MM.1S (cell line): ENCODE results near the gene PDPK1.

Source experiments
- EZH2phosphoT487 ChIP-seq: fragments of 300-600 bp; sonication (generic); IDR thresholded peaks from 2 replicates; pipeline ENCODE4 v1.6.1; 2018; ENCODE audit warnings: antibody characterized with exemption, low read length
- TF ChIP-seq, protein P1 (sequence below): fragments of 300-600 bp; sonication (generic); IDR thresholded peaks from 2 replicates; pipeline ENCODE4 v1.5.1; 2016; ENCODE audit warnings: antibody characterized with exemption, low read length, mixed read lengths

DNA sequence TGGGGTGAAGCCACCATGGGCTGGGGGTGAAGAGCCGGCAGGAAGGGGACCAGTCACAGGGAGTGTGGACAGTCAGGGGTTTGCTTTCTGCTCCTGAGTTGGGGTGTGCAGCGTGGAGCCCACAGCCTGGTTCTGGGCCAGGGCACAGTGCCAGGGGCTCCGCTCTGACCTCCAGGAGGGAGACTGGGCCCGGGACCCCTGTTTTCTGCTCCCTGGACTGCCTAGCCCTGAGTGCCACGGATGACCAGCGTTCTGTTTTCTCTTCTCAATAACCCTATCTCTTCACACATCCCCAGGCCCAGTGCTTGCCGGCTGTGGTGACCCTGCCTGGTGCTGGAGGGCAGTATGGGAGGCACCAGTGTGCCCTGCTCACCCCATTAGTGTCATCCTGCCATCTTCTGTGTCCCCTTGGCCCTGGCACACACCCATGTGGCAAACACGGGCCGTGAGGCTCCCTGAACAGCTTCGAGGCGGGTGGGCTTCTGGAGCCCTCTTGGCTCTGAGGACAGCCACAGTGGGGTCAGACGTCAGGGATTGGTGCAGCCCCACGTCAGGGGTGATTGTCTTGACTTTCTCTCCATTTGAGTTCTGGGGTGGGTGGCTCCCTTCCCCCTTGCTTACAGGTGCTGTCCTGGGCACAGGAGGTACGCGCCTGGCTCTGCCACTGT lies 7.7 kb upstream of the PDPK1 start:
- no peak for TF ChIP-seq EZH2phosphoT487
- TF ChIP-seq, protein P1, sequence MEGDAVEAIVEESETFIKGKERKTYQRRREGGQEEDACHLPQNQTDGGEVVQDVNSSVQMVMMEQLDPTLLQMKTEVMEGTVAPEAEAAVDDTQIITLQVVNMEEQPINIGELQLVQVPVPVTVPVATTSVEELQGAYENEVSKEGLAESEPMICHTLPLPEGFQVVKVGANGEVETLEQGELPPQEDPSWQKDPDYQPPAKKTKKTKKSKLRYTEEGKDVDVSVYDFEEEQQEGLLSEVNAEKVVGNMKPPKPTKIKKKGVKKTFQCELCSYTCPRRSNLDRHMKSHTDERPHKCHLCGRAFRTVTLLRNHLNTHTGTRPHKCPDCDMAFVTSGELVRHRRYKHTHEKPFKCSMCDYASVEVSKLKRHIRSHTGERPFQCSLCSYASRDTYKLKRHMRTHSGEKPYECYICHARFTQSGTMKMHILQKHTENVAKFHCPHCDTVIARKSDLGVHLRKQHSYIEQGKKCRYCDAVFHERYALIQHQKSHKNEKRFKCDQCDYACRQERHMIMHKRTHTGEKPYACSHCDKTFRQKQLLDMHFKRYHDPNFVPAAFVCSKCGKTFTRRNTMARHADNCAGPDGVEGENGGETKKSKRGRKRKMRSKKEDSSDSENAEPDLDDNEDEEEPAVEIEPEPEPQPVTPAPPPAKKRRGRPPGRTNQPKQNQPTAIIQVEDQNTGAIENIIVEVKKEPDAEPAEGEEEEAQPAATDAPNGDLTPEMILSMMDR: no peak
